ENCODE data around the gene PTPRC.

GRCh38 chr1:198751741-198752140, 112.9 kb downstream of the PTPRC start:
- TF ChIP-seq POLR2A (IDR thresholded peaks at IDR 0.05; ENCODE audit: extremely low read depth, insufficient read length) = no peak
- TF ChIP-seq, protein P1, sequence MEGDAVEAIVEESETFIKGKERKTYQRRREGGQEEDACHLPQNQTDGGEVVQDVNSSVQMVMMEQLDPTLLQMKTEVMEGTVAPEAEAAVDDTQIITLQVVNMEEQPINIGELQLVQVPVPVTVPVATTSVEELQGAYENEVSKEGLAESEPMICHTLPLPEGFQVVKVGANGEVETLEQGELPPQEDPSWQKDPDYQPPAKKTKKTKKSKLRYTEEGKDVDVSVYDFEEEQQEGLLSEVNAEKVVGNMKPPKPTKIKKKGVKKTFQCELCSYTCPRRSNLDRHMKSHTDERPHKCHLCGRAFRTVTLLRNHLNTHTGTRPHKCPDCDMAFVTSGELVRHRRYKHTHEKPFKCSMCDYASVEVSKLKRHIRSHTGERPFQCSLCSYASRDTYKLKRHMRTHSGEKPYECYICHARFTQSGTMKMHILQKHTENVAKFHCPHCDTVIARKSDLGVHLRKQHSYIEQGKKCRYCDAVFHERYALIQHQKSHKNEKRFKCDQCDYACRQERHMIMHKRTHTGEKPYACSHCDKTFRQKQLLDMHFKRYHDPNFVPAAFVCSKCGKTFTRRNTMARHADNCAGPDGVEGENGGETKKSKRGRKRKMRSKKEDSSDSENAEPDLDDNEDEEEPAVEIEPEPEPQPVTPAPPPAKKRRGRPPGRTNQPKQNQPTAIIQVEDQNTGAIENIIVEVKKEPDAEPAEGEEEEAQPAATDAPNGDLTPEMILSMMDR (IDR thresholded peaks at IDR 0.05; ENCODE audit: low read depth, low read length) = no peak
- TF ChIP-seq, protein P2, sequence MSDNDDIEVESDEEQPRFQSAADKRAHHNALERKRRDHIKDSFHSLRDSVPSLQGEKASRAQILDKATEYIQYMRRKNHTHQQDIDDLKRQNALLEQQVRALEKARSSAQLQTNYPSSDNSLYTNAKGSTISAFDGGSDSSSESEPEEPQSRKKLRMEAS (IDR thresholded peaks at IDR 0.05; ENCODE audit: low read depth, low read length) = no peak

All from NB4 (cell line).